Measurements from ENCODE around the gene CHRM1. TPM values are rescaled to one million over a fixed set of nuclear protein-coding genes. Genes with fewer than 3 reads are reported as not detected.
A peak's percentile ranks its signal among the peaks of the same experiment; 100 is the strongest.

CHRM1 gene
- total RNA-seq, 2 donors from 2014 or later: 0.84 to 0.98 TPM

- DNase-seq: no peak
- intact Hi-C loops (cut with DNase I, micrococcal nuclease): no loop called here
- no peak for ATAC-seq
Observed at GRCh38 chr11:62928011-62928410, 6.8 kb upstream of the CHRM1 start.

GRCh38 chr11:62926680-62927455 is 5.7 kb upstream of the CHRM1 start:
- intact Hi-C loops (cut with DNase I, micrococcal nuclease): no loop called here
- ATAC-seq (no peak), DNase-seq (no peak)

GRCh38 chr11:62925745-62926679 is 4.8 kb upstream of the CHRM1 start:
- intact Hi-C loops (cut with DNase I, micrococcal nuclease): no loop called here
- no peak for ATAC-seq
- DNase-seq: no peak

- no peak for ATAC-seq
- intact Hi-C loops (cut with DNase I, micrococcal nuclease): no loop called here
- DNase-seq: no peak
Observed at GRCh38 chr11:62925308-62925707, 4.1 kb upstream of the CHRM1 start.

- ATAC-seq (no peak), DNase-seq (no peak)
- intact Hi-C loops (cut with DNase I, micrococcal nuclease): no loop called here
Observed at GRCh38 chr11:62923601-62924411, 2.6 kb upstream of the CHRM1 start.

- intact Hi-C loops (cut with DNase I, micrococcal nuclease): no loop called here
- ATAC-seq (no peak), DNase-seq (no peak)
Observed at GRCh38 chr11:62922653-62923431, 1.7 kb upstream of the CHRM1 start.

GRCh38 chr11:62922189-62922589 is 1.0 kb upstream of the CHRM1 start:
- DNase-seq (no peak), ATAC-seq (peak; percentile 19)
- intact Hi-C loops (cut with DNase I, micrococcal nuclease): no loop called here

GRCh38 chr11:62921573-62922188 is 518 bp upstream of the CHRM1 start:
- DNase-seq: peak in 1 of 2 donors; percentile 45
- peak; percentile 80 for ATAC-seq
- intact Hi-C loops (cut with DNase I, micrococcal nuclease): no loop called here

GRCh38 chr11:62919898-62920640 is 1.1 kb downstream of the CHRM1 start:
- ATAC-seq: no peak
- intact Hi-C loops (cut with DNase I, micrococcal nuclease): no loop called here
- DNase-seq: no peak

- ATAC-seq: no peak
- intact Hi-C loops (cut with DNase I, micrococcal nuclease): no loop called here
Observed at GRCh38 chr11:62919476-62919875, 1.7 kb downstream of the CHRM1 start.

GRCh38 chr11:62918531-62918930 is 2.6 kb downstream of the CHRM1 start:
- DNase-seq (no peak), ATAC-seq (no peak)
- intact Hi-C loops (cut with DNase I, micrococcal nuclease): no loop called here

More at GRCh38 chr11:62919476-62919875, 1.7 kb downstream of the CHRM1 start:
- no peak for DNase-seq

GRCh38 chr11:62917906-62918502 is 3.2 kb downstream of the CHRM1 start:
- intact Hi-C loops (cut with DNase I, micrococcal nuclease): no loop called here
- no peak for DNase-seq
- no peak for ATAC-seq

GRCh38 chr11:62914416-62914815 is 6.7 kb downstream of the CHRM1 start:
- no peak for ATAC-seq
- no peak for DNase-seq
- intact Hi-C loops (cut with DNase I, micrococcal nuclease): no loop called here

- intact Hi-C loops (cut with DNase I, micrococcal nuclease): no loop called here
- no peak for ATAC-seq
- DNase-seq: no peak
Observed at GRCh38 chr11:62912268-62912667, 8.9 kb downstream of the CHRM1 start.

GRCh38 chr11:62911137-62912130 is 9.7 kb downstream of the CHRM1 start:
- no peak for ATAC-seq
- intact Hi-C loops (cut with DNase I, micrococcal nuclease): no loop called here
- no peak for DNase-seq
